ENCODE measurements around the gene SLC43A1. TPM values are rescaled to one million over a fixed set of nuclear protein-coding genes. Genes with fewer than 3 reads are reported as not detected.

The SLC43A1 gene
- total RNA-seq, 2 experiments from 2014 or later: 36.8 to 37.1 TPM

Other genes with a start within 250 kb of the SLC43A1 start
- 10 to 100 TPM; 20.8 to 22.1 TPM for gene TNKS1BP1, start 190.8 kb downstream of the SLC43A1 start, total RNA-seq
- 100 to 1,000 TPM; 318 to 332 TPM for gene SSRP1, start 179.8 kb downstream of the SLC43A1 start, total RNA-seq
- gene P2RX3, start 177.3 kb downstream of the SLC43A1 start, total RNA-seq: not detected
- not detected for gene PRG3, start 134.6 kb downstream of the SLC43A1 start, total RNA-seq
- gene PRG2, start 125.1 kb downstream of the SLC43A1 start, total RNA-seq: 1 to 10 TPM in 1 of 2 experiments, under 1 TPM in 1; 0.54 to 2.1 TPM
- gene SLC43A3, start 88.6 kb downstream of the SLC43A1 start, total RNA-seq: 100 to 1,000 TPM; 331 to 348 TPM
- gene RTN4RL2, start 55.2 kb downstream of the SLC43A1 start, total RNA-seq: under 1 TPM; 0.43 to 0.44 TPM
- gene TIMM10, start 15.1 kb upstream of the SLC43A1 start, total RNA-seq: 100 to 1,000 TPM; 134 to 137 TPM
- not detected for gene SMTNL1, start 21.9 kb upstream of the SLC43A1 start, total RNA-seq
- 100 to 1,000 TPM; 200 to 208 TPM for gene UBE2L6, start 52.0 kb upstream of the SLC43A1 start, total RNA-seq
- under 1 TPM; 0.41 to 0.68 TPM for gene SERPING1, start 82.0 kb upstream of the SLC43A1 start, total RNA-seq
- under 1 TPM; 0.38 to 0.56 TPM for gene YPEL4, start 134.2 kb upstream of the SLC43A1 start, total RNA-seq
- 10 to 100 TPM; 22.0 to 22.2 TPM for gene CLP1, start 142.1 kb upstream of the SLC43A1 start, total RNA-seq
- gene ZDHHC5, start 152.4 kb upstream of the SLC43A1 start, total RNA-seq: 10 to 100 TPM; 74.0 to 78.6 TPM
- 10 to 100 TPM; 13.8 to 14.9 TPM for gene MED19, start 196.5 kb upstream of the SLC43A1 start, total RNA-seq
- 10 to 100 TPM; 94.9 to 99.1 TPM for gene TMX2, start 196.9 kb upstream of the SLC43A1 start, total RNA-seq
- 100 to 1,000 TPM; 255 to 290 TPM for gene SELENOH, start 225.8 kb upstream of the SLC43A1 start, total RNA-seq
- not detected for gene BTBD18, start 236.1 kb upstream of the SLC43A1 start, total RNA-seq
- 1 to 10 TPM; 6.4 to 8.2 TPM for gene CTNND1, start 246.1 kb upstream of the SLC43A1 start, total RNA-seq

Measured in activated naive CD8-positive, alpha-beta T cell treated with anti-CD3 and anti-CD28 coated beads for 36 hours (primary cell).